HepG2 (cell line): ENCODE measurements around the gene IHH. TPM values are rescaled to one million over a fixed set of nuclear protein-coding genes. Genes with fewer than 3 reads are reported as not detected.

Experiments
- ARHGAP35 ChIP-seq: sonication (generic); formaldehyde crosslinking; IDR thresholded peaks from 2 replicates; pipeline ENCODE4 v1.9.0; 2022; ENCODE audit warnings: mild to moderate bottlenecking, inconsistent platforms, moderate library complexity, missing genetic modification reagents, borderline replicate concordance
- HOXA5 ChIP-seq: sonication (generic); formaldehyde crosslinking; IDR thresholded peaks from 2 replicates; pipeline ENCODE4 v1.4.0; 2020; ENCODE audit warnings: missing genetic modification reagents
- ZNF225 ChIP-seq: sonication (generic); formaldehyde crosslinking; IDR thresholded peaks from 2 replicates; pipeline ENCODE4 v1.4.0; 2020; ENCODE audit warnings: mild to moderate bottlenecking, missing genetic modification reagents
- polyA plus RNA-seq, 8 experiments: library from polyadenylated mRNA; depleted of rRNA in 3 of 8; stranded (reverse) in 7 of 8; unstranded in 1 of 8; fragments of >200 nt; fragmentation: Illumina TruSeq in 4 of 8; extraction: Trizol in 4 of 8; gene quantifications; 2 replicates each; pipeline versions ENCODE4 v1.2.1 to v1.2.3, GENCODE V29; 2011 to 2016; ENCODE audit warnings: low read depth in 4 of 8, missing spikeins in 1 of 8, mixed read lengths in 1 of 8; ENCODE audit not compliant: insufficient read depth in 1 of 8
- total RNA-seq, 5 experiments: library from RNA; depleted of rRNA; stranded (reverse); fragments of >200 nt; fragmentation: Illumina TruSeq; extraction: Trizol; gene quantifications; 2 replicates each; pipeline ENCODE4 v1.2.3, GENCODE V29; 2016; ENCODE audit warnings: low read depth in 1 of 5
- TF ChIP-seq, protein P1 (sequence below): sonication (generic); formaldehyde crosslinking; IDR thresholded peaks from 2 replicates; pipeline ENCODE4 v1.5.0; 2020; ENCODE audit warnings: missing genetic modification reagents
- TF ChIP-seq, protein P2 (sequence below): sonication (generic); formaldehyde crosslinking; IDR thresholded peaks from 2 replicates; pipeline ENCODE4 v1.4.0; 2020; ENCODE audit warnings: mild to moderate bottlenecking, missing genetic modification reagents, borderline replicate concordance

IHH gene
- total and polyA plus RNA-seq, 2 of the 13 experiments (the other 11 are each of a cell fraction or from before 2014, with no cell fraction given): 0.42 TPM; not detected in 1

DNA sequence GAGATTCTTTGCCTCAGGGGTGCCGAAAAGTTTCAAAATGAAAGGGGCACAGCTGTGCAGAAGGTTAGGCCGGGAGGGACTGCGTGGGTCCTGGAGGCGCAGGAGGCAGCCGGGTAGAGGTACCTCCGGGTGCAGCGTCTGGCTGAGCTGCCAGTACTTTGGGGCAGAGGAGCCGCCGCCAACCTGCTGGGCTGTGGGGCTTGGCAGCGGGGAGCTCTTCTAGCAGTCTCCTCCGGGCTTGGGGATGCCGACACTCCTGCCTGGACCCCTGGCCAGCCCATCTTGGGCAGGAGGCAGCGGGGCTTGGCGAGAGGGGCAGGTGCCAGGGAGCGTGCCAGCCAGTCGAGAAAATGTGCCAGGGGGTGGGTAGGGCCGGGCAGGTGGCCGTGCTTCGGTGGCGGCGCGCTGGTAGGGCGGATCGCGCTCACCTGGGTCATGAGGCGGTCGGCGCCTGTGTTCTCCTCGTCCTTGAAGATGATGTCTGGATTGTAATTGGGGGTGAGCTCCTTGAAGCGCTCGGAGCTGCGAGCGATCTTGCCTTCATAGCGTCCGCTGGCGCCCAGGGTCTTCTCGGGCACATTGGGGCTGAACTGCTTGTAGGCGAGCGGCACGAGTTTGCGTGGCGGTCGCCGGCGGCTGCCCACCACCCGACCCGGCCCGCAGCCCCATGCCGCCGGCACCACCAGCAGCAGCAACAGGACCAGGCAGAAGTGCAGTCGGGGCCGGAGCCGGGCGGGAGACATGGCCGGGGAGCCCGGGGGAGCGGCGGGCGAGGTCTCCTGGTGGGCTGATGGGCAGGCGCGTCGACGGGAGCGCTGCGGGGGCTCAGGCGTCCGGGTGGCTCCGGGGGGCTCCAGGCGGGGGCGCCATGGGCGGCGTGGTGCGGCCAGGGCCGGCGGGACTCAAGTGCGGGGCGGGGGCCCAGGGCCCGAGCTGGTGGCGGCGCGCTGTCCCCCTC, 717 bp downstream of the IHH start (continued):
- TF ChIP-seq, protein P1, sequence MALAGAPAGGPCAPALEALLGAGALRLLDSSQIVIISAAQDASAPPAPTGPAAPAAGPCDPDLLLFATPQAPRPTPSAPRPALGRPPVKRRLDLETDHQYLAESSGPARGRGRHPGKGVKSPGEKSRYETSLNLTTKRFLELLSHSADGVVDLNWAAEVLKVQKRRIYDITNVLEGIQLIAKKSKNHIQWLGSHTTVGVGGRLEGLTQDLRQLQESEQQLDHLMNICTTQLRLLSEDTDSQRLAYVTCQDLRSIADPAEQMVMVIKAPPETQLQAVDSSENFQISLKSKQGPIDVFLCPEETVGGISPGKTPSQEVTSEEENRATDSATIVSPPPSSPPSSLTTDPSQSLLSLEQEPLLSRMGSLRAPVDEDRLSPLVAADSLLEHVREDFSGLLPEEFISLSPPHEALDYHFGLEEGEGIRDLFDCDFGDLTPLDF (CRISPR knock-in tag): no peak
- no peak for TF ChIP-seq ARHGAP35 (CRISPR knock-in tag)
- TF ChIP-seq ZNF225 (CRISPR knock-in tag): peak; percentile 59; the same call in 1 of the 2 replicates
- TF ChIP-seq, protein P2, sequence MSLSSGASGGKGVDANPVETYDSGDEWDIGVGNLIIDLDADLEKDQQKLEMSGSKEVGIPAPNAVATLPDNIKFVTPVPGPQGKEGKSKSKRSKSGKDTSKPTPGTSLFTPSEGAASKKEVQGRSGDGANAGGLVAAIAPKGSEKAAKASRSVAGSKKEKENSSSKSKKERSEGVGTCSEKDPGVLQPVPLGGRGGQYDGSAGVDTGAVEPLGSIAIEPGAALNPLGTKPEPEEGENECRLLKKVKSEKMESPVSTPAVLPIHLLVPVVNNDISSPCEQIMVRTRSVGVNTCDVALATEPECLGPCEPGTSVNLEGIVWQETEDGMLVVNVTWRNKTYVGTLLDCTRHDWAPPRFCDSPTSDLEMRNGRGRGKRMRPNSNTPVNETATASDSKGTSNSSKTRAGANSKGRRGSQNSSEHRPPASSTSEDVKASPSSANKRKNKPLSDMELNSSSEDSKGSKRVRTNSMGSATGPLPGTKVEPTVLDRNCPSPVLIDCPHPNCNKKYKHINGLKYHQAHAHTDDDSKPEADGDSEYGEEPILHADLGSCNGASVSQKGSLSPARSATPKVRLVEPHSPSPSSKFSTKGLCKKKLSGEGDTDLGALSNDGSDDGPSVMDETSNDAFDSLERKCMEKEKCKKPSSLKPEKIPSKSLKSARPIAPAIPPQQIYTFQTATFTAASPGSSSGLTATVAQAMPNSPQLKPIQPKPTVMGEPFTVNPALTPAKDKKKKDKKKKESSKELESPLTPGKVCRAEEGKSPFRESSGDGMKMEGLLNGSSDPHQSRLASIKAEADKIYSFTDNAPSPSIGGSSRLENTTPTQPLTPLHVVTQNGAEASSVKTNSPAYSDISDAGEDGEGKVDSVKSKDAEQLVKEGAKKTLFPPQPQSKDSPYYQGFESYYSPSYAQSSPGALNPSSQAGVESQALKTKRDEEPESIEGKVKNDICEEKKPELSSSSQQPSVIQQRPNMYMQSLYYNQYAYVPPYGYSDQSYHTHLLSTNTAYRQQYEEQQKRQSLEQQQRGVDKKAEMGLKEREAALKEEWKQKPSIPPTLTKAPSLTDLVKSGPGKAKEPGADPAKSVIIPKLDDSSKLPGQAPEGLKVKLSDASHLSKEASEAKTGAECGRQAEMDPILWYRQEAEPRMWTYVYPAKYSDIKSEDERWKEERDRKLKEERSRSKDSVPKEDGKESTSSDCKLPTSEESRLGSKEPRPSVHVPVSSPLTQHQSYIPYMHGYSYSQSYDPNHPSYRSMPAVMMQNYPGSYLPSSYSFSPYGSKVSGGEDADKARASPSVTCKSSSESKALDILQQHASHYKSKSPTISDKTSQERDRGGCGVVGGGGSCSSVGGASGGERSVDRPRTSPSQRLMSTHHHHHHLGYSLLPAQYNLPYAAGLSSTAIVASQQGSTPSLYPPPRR (CRISPR knock-in tag): 0 out of 2 replicates have a peak, but pooled peaks have one; percentile 14
- no peak for TF ChIP-seq HOXA5 (CRISPR knock-in tag)
